K562 (cell line): ENCODE measurements around the gene CYS1. TPM values are rescaled to one million over a fixed set of nuclear protein-coding genes. Genes with fewer than 3 reads are reported as not detected.

ENCODE experiments used
- CAMTA2 ChIP-seq: fragments of 250-450 bp; sonication (Bioruptor Pico); conservative IDR thresholded peaks from 2 replicates; pipeline ENCODE4 v1.5.1; 2022
- ETS2 ChIP-seq: IDR thresholded peaks from 2 replicates; pipeline ENCODE4 v1.6.1; 2016; ENCODE audit warnings: borderline replicate concordance, missing genetic modification characterization, mild to moderate bottlenecking, moderate library complexity, missing compliant biosample characterization; ENCODE audit not compliant: poor library complexity, severe bottlenecking
- GTF3C2 ChIP-seq: IDR thresholded peaks from 3 replicates; pipeline ENCODE4 v1.6.1; 2011; ENCODE audit warnings: borderline replicate concordance, mild to moderate bottlenecking, moderate library complexity; ENCODE audit not compliant: insufficient read length; ENCODE audit errors: extremely low read depth
- HCFC1 ChIP-seq: IDR thresholded peaks from 2 replicates; pipeline ENCODE4 v1.6.1; 2012; ENCODE audit warnings: low read depth, low read length, improper control_type of control experiment
- KHSRP ChIP-seq: fragments of 450-650 bp; IDR thresholded peaks from 2 replicates; pipeline ENCODE4 v1.6.1; 2017
- MCM7 ChIP-seq, 2 experiments: fragments of 450-650 bp; IDR thresholded peaks; 2 replicates each; pipeline ENCODE4 v1.6.1; 2016 to 2018
- MTA1 ChIP-seq: fragments of 450-650 bp; IDR thresholded peaks from 2 replicates; pipeline ENCODE4 v1.6.1; 2017; ENCODE audit warnings: borderline replicate concordance
- NR1H2 ChIP-seq: sonication (generic); formaldehyde crosslinking; IDR thresholded peaks from 2 replicates; pipeline ENCODE4 v1.4.0; 2020; ENCODE audit warnings: mild to moderate bottlenecking, missing genetic modification reagents
- NR4A1 ChIP-seq, 2 experiments: fragments of 250-450 bp in 1 of 2; fragments of 450-650 bp in 1 of 2; sonication (Bioruptor Pico) in 1 of 2; IDR thresholded peaks; 2 replicates each; pipeline versions ENCODE4 v1.4.0 to v1.6.1; 2016 to 2020; ENCODE audit warnings: mild to moderate bottlenecking in 2 of 2, missing compliant biosample characterization in 1 of 2, missing genetic modification characterization in 1 of 2, moderate library complexity in 1 of 2
- SRSF3 ChIP-seq: fragments of 200-400 bp; formaldehyde crosslinking; IDR thresholded peaks from 2 replicates; pipeline ENCODE4 v1.6.1; 2016; ENCODE audit warnings: mild to moderate bottlenecking, low read length, moderate library complexity; ENCODE audit not compliant: insufficient read depth
- TAF15 ChIP-seq: fragments of 200-400 bp; formaldehyde crosslinking; IDR thresholded peaks from 2 replicates; pipeline ENCODE4 v1.6.1; 2017; ENCODE audit warnings: mild to moderate bottlenecking, low read depth, low read length, moderate library complexity
- TCF7 ChIP-seq: sonication (generic); IDR thresholded peaks from 2 replicates; pipeline ENCODE4 v1.6.1; 2016; ENCODE audit warnings: antibody characterized with exemption, borderline replicate concordance
- USF1 ChIP-seq: sonication (generic); formaldehyde crosslinking; IDR thresholded peaks from 2 replicates; pipeline ENCODE4 v1.9.0; 2022; ENCODE audit warnings: mild to moderate bottlenecking, missing genetic modification reagents
- XRCC5 ChIP-seq: fragments of 200-400 bp; formaldehyde crosslinking; IDR thresholded peaks from 2 replicates; pipeline ENCODE4 v1.6.1; 2017; ENCODE audit warnings: low read depth, mild to moderate bottlenecking, low read length
- ZBTB9 ChIP-seq: fragments of 450-650 bp; formaldehyde crosslinking; IDR thresholded peaks from 2 replicates; pipeline ENCODE4 v1.4.0; 2020; ENCODE audit warnings: mild to moderate bottlenecking, moderate library complexity
- ZFP1 ChIP-seq: fragments of 450-650 bp; formaldehyde crosslinking; IDR thresholded peaks from 2 replicates; pipeline ENCODE4 v1.4.0; 2020; ENCODE audit warnings: mild to moderate bottlenecking, mixed read lengths
- ZFX ChIP-seq: sonication (generic); formaldehyde crosslinking; IDR thresholded peaks from 2 replicates; pipeline ENCODE4 v1.8.0; 2022; ENCODE audit warnings: mild to moderate bottlenecking, missing genetic modification reagents, moderate library complexity
- ZNF23 ChIP-seq: fragments of 250-450 bp; sonication (Bioruptor Pico); IDR thresholded peaks from 2 replicates; pipeline ENCODE4 v1.4.0; 2020; ENCODE audit warnings: mild to moderate bottlenecking
- ZNF449 ChIP-seq: fragments of 250-450 bp; sonication (Bioruptor Pico); IDR thresholded peaks from 2 replicates; pipeline ENCODE4 v1.8.0; 2022; ENCODE audit warnings: moderate library complexity, mild to moderate bottlenecking, inconsistent platforms
- ZNF699 ChIP-seq: fragments of 250-450 bp; sonication (Bioruptor Pico); IDR thresholded peaks from 2 replicates; pipeline ENCODE4 v1.8.0; 2021; ENCODE audit warnings: mild to moderate bottlenecking, moderate library complexity; ENCODE audit not compliant: insufficient replicate concordance
- ZZZ3 ChIP-seq: fragments of 450-650 bp; IDR thresholded peaks from 2 replicates; pipeline ENCODE4 v1.6.1; 2016; ENCODE audit warnings: antibody characterized with exemption, mild to moderate bottlenecking, moderate library complexity
- polyA plus RNA-seq, 8 experiments: library from polyadenylated mRNA; depleted of rRNA in 4 of 8; stranded (reverse) in 5 of 8; unstranded in 3 of 8; fragments of >200 nt; fragmentation: Nextera tagmentation in 2 of 8; fragmentation: Illumina TruSeq in 1 of 8; extraction: Ambion mirVana in 2 of 8; extraction: Trizol in 1 of 8; gene quantifications; 2 replicates each; pipeline versions ENCODE4 v1.2.1 to v1.2.3, GENCODE V29; 2011 to 2014; ENCODE audit warnings: inconsistent platforms in 1 of 8, missing spikeins in 1 of 8
- total RNA-seq, 7 experiments: library from RNA; depleted of rRNA in 6 of 7; stranded (reverse); fragments of >200 nt in 6 of 7; fragmentation: Illumina TruSeq in 2 of 7; extraction: Trizol in 2 of 7; gene quantifications; 2 replicates each; pipeline versions ENCODE4 v1.2.1 to v1.2.3, GENCODE V29; 2011 to 2021; ENCODE audit warnings: low replicate concordance in 1 of 7

The CYS1 gene
- total and polyA plus RNA-seq, 9 of the 15 experiments (the other 6 are each of a cell fraction or from before 2014, with no cell fraction given), result 0.11 to 0.13 TPM; not detected in 7

GRCh38 chr2:10057231-10058107 is 22.7 kb downstream of the CYS1 start (continued):
- TF ChIP-seq CAMTA2 (CRISPR knock-in tag) (no peak), SRSF3 (no peak), ZFP1 (no peak), MCM7 (IDR thresholded peaks at IDR 0.05) (no peak), ZNF699 (CRISPR knock-in tag) (no peak), ZZZ3 (no peak), ZBTB9 (CRISPR knock-in tag) (no peak), ETS2 (no peak), ZNF449 (no peak), XRCC5 (no peak), TCF7 (no peak), KHSRP (no peak), ZFX (peak; percentile 45), HCFC1 (no peak), NR4A1 (CRISPR knock-in tag; IDR thresholded peaks at IDR 0.05) (no peak), NR4A1 (tag; IDR thresholded peaks at IDR 0.05) (no peak), TAF15 (no peak), GTF3C2 (no peak), USF1 (CRISPR knock-in tag) (no peak), MTA1 (0 out of 2 replicates have a peak, but pooled peaks have one; percentile 33), NR1H2 (CRISPR knock-in tag) (no peak), ZNF23 (CRISPR knock-in tag) (no peak)
